PFSK-1 (cell line): ENCODE results near the gene FGB.

Experiments used
- FOXP2 ChIP-seq: optimal IDR thresholded peaks from 2 replicates; pipeline ENCODE3; 2011; ENCODE audit warnings: borderline replicate concordance, control low read depth, inconsistent platforms; ENCODE audit not compliant: insufficient read depth; ENCODE audit errors: extremely low read length, extremely low read depth
- POLR2AphosphoS5 ChIP-seq: IDR thresholded peaks from 2 replicates; pipeline ENCODE4 v1.6.1; 2012; ENCODE audit warnings: low read depth, mild to moderate bottlenecking, control low read depth, low read length, moderate library complexity
- REST ChIP-seq, 2 experiments: IDR thresholded peaks; 2 replicates each; pipeline versions ENCODE4 v1.6.1 to v1.8.0; 2011 to 2012; ENCODE audit warnings: low read depth in 2 of 2, low read length in 2 of 2, control low read depth in 1 of 2, inconsistent platforms in 1 of 2, mild to moderate bottlenecking in 1 of 2, moderate library complexity in 1 of 2; ENCODE audit not compliant: insufficient read depth in 1 of 2
- SIN3A ChIP-seq: IDR thresholded peaks from 2 replicates; pipeline ENCODE4 v1.6.1; 2012; ENCODE audit warnings: mild to moderate bottlenecking, low read length, moderate library complexity, borderline replicate concordance; ENCODE audit not compliant: insufficient read depth
- TAF1 ChIP-seq: IDR thresholded peaks from 2 replicates; pipeline ENCODE4 v1.6.1; 2012; ENCODE audit warnings: low read length, control low read depth, borderline replicate concordance; ENCODE audit not compliant: insufficient read depth

FGB gene

GRCh38 chr4:154586296-154587033 lies 23.7 kb downstream of the FGB start:
- no peak for TF ChIP-seq TAF1

GRCh38 chr4:154588198-154588597 lies 25.4 kb downstream of the FGB start:
- TF ChIP-seq REST (IDR thresholded peaks at IDR 0.05; ENCODE audit: insufficient read depth in 1 of 2, low read depth in 2 of 2, low read length in 2 of 2) (no peak), POLR2AphosphoS5 (no peak), TAF1 (no peak), FOXP2 (no peak), SIN3A (no peak)

GRCh38 chr4:154589296-154590197 lies 26.7 kb downstream of the FGB start:
- TF ChIP-seq REST (IDR thresholded peaks at IDR 0.05; ENCODE audit: insufficient read depth in 1 of 2, low read depth in 2 of 2, low read length in 2 of 2) (no peak), FOXP2 (no peak), SIN3A (no peak), POLR2AphosphoS5 (no peak), TAF1 (no peak)

GRCh38 chr4:154590329-154591006 lies 27.7 kb downstream of the FGB start, which contains the start of gene FGA:
Gene FGA (minus strand): TSS chr4:154590742. CDS start chr4:154590687, 55 bp downstream.
- TF ChIP-seq POLR2AphosphoS5 (no peak), SIN3A (no peak), REST (IDR thresholded peaks at IDR 0.05; ENCODE audit: insufficient read depth in 1 of 2, low read depth in 2 of 2, low read length in 2 of 2) (no peak), FOXP2 (no peak), TAF1 (no peak)

- TF ChIP-seq POLR2AphosphoS5 (no peak), FOXP2 (no peak), REST (IDR thresholded peaks at IDR 0.05; ENCODE audit: insufficient read depth in 1 of 2, low read depth in 2 of 2, low read length in 2 of 2) (no peak), TAF1 (no peak), SIN3A (no peak)
Observed at GRCh38 chr4:154591890-154592289, 29.1 kb downstream of the FGB start.
